PC-9 (cell line): ENCODE measurements around the gene NEDD9.

Source experiments
- EZH2 ChIP-seq: fragments of 200-600 bp; sonication (generic); IDR thresholded peaks from 2 replicates; pipeline ENCODE4 v1.8.0; 2017; ENCODE audit warnings: antibody characterized with exemption, low read depth
- TF ChIP-seq, protein P1 (sequence below): fragments of 200-600 bp; sonication (generic); conservative IDR thresholded peaks from 2 replicates; pipeline ENCODE4 v1.6.1; 2017; ENCODE audit warnings: mixed run types, antibody characterized with exemption, mild to moderate bottlenecking, moderate library complexity

DNA sequence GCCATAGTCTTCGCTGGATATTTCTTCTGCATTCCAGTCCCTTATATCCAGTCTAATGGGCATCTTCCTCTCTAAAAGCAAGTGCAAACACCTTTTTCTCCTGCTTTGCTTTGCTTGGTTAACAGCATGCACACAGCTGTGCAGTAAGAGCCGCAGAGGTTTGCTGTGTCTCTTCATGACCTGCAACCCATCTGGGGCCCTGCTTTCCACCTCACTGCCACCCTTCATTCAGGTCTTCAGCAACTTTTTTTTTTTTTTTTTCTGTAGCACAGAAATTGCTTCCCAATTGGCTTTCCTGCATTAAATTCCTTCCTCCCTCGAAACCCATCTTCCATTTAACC is 14.4 kb downstream of the NEDD9 start:
- TF ChIP-seq, protein P1, sequence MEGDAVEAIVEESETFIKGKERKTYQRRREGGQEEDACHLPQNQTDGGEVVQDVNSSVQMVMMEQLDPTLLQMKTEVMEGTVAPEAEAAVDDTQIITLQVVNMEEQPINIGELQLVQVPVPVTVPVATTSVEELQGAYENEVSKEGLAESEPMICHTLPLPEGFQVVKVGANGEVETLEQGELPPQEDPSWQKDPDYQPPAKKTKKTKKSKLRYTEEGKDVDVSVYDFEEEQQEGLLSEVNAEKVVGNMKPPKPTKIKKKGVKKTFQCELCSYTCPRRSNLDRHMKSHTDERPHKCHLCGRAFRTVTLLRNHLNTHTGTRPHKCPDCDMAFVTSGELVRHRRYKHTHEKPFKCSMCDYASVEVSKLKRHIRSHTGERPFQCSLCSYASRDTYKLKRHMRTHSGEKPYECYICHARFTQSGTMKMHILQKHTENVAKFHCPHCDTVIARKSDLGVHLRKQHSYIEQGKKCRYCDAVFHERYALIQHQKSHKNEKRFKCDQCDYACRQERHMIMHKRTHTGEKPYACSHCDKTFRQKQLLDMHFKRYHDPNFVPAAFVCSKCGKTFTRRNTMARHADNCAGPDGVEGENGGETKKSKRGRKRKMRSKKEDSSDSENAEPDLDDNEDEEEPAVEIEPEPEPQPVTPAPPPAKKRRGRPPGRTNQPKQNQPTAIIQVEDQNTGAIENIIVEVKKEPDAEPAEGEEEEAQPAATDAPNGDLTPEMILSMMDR = no peak
- no peak for TF ChIP-seq EZH2
